Progenitor cell of endocrine pancreas (in vitro differentiated cells): ENCODE results near the gene SV2B. TPM values are rescaled to one million over a fixed set of nuclear protein-coding genes. Genes with fewer than 3 reads are reported as not detected.

Source experiments
- DNase-seq: peaks from one replicate; pipeline ENCODE4 v3.0.0; 2021; ENCODE audit warnings: low spot score; ENCODE audit not compliant: unreplicated experiment
- H3K27ac Mint-ChIP-seq: 2 replicates; pipeline ENCODE4 v1.8.0; 2021; ENCODE audit warnings: mild to moderate bottlenecking, moderate library complexity, mixed read lengths
- H3K27me3 Mint-ChIP-seq: 2 replicates; pipeline ENCODE4 v1.8.0; 2021; ENCODE audit warnings: mixed read lengths
- H3K36me3 Mint-ChIP-seq: 2 replicates; pipeline ENCODE4 v1.8.0; 2022; ENCODE audit warnings: mixed read lengths; ENCODE audit not compliant: insufficient read depth
- H3K4me1 Mint-ChIP-seq: 2 replicates; pipeline ENCODE4 v1.8.0; 2021; ENCODE audit warnings: low read depth, mixed read lengths
- H3K4me3 Mint-ChIP-seq: 2 replicates; pipeline ENCODE4 v1.8.0; 2021; ENCODE audit warnings: low read depth, mild to moderate bottlenecking, moderate library complexity, mixed read lengths
- H3K9me3 Mint-ChIP-seq: 2 replicates; pipeline ENCODE4 v1.8.0; 2021; ENCODE audit warnings: low read depth, mixed read lengths
- total RNA-seq: library from RNA; stranded (reverse); gene quantifications from 2 replicates; pipeline ENCODE4 v1.2.1, GENCODE V29; 2021
- TF ChIP-seq, protein P1 (sequence below): fragments of 200-600 bp; sonication (generic); IDR thresholded peaks from one replicate; pipeline ENCODE4 v1.5.0; 2021; ENCODE audit warnings: antibody characterized with exemption, mild to moderate bottlenecking; ENCODE audit not compliant: unreplicated experiment

The SV2B gene
- total RNA-seq, 1 donor from 2014 or later = 19.9 TPM

- H3K4me1 Mint-ChIP-seq = peaks cover 16% of the 10 kb centered on the region
- peaks cover 6% of the 10 kb centered on the region for H3K9me3 Mint-ChIP-seq
- H3K27me3 Mint-ChIP-seq = peaks cover 27% of the 10 kb centered on the region
- peaks cover 8% of the 10 kb centered on the region for H3K36me3 Mint-ChIP-seq
- H3K27ac Mint-ChIP-seq = no peak overlapping the region
- DNase-seq = no peak
- TF ChIP-seq, protein P1, sequence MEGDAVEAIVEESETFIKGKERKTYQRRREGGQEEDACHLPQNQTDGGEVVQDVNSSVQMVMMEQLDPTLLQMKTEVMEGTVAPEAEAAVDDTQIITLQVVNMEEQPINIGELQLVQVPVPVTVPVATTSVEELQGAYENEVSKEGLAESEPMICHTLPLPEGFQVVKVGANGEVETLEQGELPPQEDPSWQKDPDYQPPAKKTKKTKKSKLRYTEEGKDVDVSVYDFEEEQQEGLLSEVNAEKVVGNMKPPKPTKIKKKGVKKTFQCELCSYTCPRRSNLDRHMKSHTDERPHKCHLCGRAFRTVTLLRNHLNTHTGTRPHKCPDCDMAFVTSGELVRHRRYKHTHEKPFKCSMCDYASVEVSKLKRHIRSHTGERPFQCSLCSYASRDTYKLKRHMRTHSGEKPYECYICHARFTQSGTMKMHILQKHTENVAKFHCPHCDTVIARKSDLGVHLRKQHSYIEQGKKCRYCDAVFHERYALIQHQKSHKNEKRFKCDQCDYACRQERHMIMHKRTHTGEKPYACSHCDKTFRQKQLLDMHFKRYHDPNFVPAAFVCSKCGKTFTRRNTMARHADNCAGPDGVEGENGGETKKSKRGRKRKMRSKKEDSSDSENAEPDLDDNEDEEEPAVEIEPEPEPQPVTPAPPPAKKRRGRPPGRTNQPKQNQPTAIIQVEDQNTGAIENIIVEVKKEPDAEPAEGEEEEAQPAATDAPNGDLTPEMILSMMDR = no peak
- no peak overlapping the region for H3K4me3 Mint-ChIP-seq
Observed at GRCh38 chr15:91113030-91113429, 13.0 kb downstream of the SV2B start.

GRCh38 chr15:91114301-91114700 lies 14.2 kb downstream of the SV2B start:
- H3K27ac Mint-ChIP-seq = no peak overlapping the region
- peaks cover 6% of the 10 kb centered on the region for H3K9me3 Mint-ChIP-seq
- no peak overlapping the region for H3K4me3 Mint-ChIP-seq
- H3K4me1 Mint-ChIP-seq = peaks cover 16% of the 10 kb centered on the region
- no peak for DNase-seq
- H3K36me3 Mint-ChIP-seq = peaks cover 9% of the 10 kb centered on the region
- H3K27me3 Mint-ChIP-seq = peaks cover 17% of the 10 kb centered on the region
- TF ChIP-seq, protein P1 = no peak

DNA sequence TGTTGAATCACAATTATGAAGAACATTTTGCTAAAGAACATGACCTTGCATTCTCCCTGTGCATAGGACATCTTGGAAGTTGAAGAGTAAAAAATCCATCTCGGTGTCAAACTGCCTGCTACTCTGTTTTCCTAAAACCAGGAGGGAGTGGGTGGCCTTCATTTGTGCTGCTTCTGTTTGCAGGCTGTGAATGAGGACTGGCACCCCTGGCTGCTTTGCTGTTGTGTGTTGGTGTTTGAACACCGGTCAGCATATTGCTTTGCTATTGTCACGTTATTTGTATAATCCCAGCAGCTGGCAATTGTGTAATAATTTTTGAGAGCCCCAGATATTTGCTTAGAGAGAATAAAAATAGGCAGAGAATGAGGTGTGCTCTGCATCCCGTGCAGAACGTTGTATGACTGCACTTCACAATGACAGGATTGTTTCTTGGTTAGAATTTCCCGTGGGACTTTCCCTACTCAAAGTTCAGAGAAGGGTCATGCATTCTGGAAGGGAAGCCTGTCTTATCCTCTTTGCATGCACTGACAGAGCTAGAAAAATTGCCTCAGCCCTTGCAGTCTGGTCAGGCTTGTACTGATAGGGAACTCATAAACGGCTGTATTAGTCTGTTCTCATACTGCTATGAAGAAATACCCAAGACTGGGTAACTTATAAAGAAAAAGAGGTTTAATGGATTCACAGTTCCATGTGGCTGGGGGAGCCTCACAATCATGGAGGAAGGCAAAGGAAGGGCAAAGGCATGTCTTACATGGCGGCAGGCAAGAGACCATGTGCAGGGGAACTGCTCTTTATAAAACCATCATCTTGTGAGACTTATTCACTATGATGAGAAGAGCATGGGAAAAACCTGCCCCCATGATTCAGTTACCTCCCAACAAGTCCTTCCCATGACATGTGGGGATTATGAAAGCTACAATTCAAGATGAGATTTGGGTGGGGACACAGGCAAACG lies 16.3 kb downstream of the SV2B start:
- Mint-ChIP-seq H3K27me3 (peaks cover 15% of the 10 kb centered on the region), H3K4me1 (peaks cover 16% of the 10 kb centered on the region), H3K4me3 (peak overlapping the region; percentile 37), H3K9me3 (peaks cover 6% of the 10 kb centered on the region), H3K27ac (peak overlapping the region; percentile 92), H3K36me3 (peaks cover 11% of the 10 kb centered on the region)
- no peak for DNase-seq
- TF ChIP-seq, protein P1 = no peak

DNA sequence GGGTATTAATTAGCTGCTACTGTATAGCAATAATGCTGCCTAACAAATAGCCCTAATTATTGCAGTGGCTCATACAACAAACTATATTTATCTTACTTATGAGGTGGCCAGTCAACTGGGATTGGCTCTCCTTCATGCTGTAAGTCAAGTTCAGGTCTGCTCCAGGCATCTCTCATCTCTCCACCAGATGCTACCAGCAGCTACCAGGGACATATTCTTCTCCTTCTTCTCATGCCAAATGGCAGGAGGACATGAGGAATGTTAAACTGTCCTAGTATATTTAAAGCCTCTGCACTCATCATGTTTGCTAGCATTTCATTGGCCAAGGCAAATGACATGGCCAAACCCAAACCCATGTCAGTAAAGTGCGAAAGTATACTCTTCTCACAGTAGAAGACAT lies 17.3 kb downstream of the SV2B start:
- H3K4me3 Mint-ChIP-seq = no peak overlapping the region
- H3K4me1 Mint-ChIP-seq = peaks cover 16% of the 10 kb centered on the region
- DNase-seq = no peak
- peaks cover 8% of the 10 kb centered on the region for H3K27me3 Mint-ChIP-seq
- H3K36me3 Mint-ChIP-seq = peaks cover 11% of the 10 kb centered on the region
- peaks cover 6% of the 10 kb centered on the region for H3K9me3 Mint-ChIP-seq
- H3K27ac Mint-ChIP-seq = no peak overlapping the region
- TF ChIP-seq, protein P1 = no peak

DNA sequence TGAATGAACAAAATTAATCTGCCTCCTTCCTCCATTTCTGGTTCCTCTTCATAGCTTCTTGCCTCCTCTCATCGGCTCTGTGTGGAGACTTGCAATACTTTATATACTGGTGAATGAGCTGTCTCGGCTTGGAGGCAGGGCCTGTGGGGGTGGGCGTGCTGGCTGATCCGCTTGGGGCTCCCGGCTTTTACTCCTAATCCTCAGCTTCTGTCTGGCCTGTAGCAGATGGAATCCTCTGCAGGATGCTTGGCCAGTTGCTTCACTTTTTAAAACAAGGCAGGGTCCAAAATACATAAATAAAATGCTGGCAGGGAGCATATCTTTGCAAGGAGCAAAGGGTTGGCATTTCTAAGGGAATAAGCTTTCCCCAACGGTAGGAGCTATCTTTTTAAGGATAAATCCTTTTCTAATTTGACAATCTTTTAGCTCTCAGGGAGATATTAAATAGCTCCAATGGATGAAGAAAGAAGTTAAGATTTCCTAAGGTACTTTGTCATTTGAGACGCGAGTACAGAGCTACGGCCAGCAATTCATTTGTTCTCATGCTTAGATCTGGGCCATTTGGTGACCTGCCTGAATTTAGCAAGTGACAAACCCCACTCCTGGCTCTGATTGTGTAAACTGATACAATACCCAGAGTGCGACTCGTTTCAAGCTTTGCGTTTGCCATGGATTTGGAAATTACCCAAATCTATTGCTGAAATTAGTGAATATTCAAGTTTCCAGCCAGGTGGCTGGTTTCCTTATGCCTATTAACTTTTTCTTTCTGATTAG lies 18.9 kb downstream of the SV2B start:
- TF ChIP-seq, protein P1 = no peak
- Mint-ChIP-seq H3K27me3 (peaks cover 5% of the 10 kb centered on the region), H3K4me1 (peaks cover 16% of the 10 kb centered on the region), H3K4me3 (no peak overlapping the region), H3K27ac (no peak overlapping the region), H3K36me3 (peaks cover 11% of the 10 kb centered on the region), H3K9me3 (peaks cover 6% of the 10 kb centered on the region)
- DNase-seq = no peak
